ENCODE measurements around the gene SRRD.

The SRRD gene

GRCh38 chr22:26460202-26460601, 23.5 kb upstream of the SRRD start:
- no peak for DNase-seq (ENCODE audit: insufficient read length)
- no peak for FAIRE-seq
- no peak for TF ChIP-seq TAF1 (IDR thresholded peaks at IDR 0.05; ENCODE audit: borderline replicate concordance, low read depth, low read length)

- DNase-seq (ENCODE audit: insufficient read length), result no peak
Observed at GRCh38 chr22:26461188-26461810, 22.4 kb upstream of the SRRD start.

GRCh38 chr22:26462051-26462450, 21.6 kb upstream of the SRRD start:
- no peak for TF ChIP-seq TAF1 (IDR thresholded peaks at IDR 0.05; ENCODE audit: borderline replicate concordance, low read depth, low read length)
- no peak for TF ChIP-seq POLR2A (IDR thresholded peaks at IDR 0.05; ENCODE audit: low read depth, low read length)
- no peak for TF ChIP-seq POLR2AphosphoS5 (IDR thresholded peaks at IDR 0.05; ENCODE audit: low read depth, low read length)
- FAIRE-seq, result no peak
- no peak for DNase-seq (ENCODE audit: insufficient read length)

More at GRCh38 chr22:26461188-26461810, 22.4 kb upstream of the SRRD start:
- TF ChIP-seq POLR2AphosphoS5 (IDR thresholded peaks at IDR 0.05; ENCODE audit: low read depth, low read length), result no peak
- no peak for TF ChIP-seq TAF1 (IDR thresholded peaks at IDR 0.05; ENCODE audit: borderline replicate concordance, low read depth, low read length)
- TF ChIP-seq POLR2A (IDR thresholded peaks at IDR 0.05; ENCODE audit: low read depth, low read length), result no peak
- peak; percentile 91 for FAIRE-seq

GRCh38 chr22:26462641-26463040, 21.0 kb upstream of the SRRD start:
- DNase-seq (ENCODE audit: insufficient read length) (no peak), FAIRE-seq (no peak)
- TF ChIP-seq POLR2A (IDR thresholded peaks at IDR 0.05; ENCODE audit: low read depth, low read length), result no peak
- no peak for TF ChIP-seq TAF1 (IDR thresholded peaks at IDR 0.05; ENCODE audit: borderline replicate concordance, low read depth, low read length)
- no peak for TF ChIP-seq POLR2AphosphoS5 (IDR thresholded peaks at IDR 0.05; ENCODE audit: low read depth, low read length)

- TF ChIP-seq POLR2AphosphoS5 (IDR thresholded peaks at IDR 0.05; ENCODE audit: low read depth, low read length) (no peak), TAF1 (IDR thresholded peaks at IDR 0.05; ENCODE audit: borderline replicate concordance, low read depth, low read length) (no peak), POLR2A (IDR thresholded peaks at IDR 0.05; ENCODE audit: low read depth, low read length) (no peak)
- FAIRE-seq (no peak), DNase-seq (ENCODE audit: insufficient read length) (no peak)
Observed at GRCh38 chr22:26463101-26463661, 20.5 kb upstream of the SRRD start.

GRCh38 chr22:26463688-26464087, 20.0 kb upstream of the SRRD start:
- DNase-seq (ENCODE audit: insufficient read length) (no peak), FAIRE-seq (no peak)
- TF ChIP-seq POLR2AphosphoS5 (IDR thresholded peaks at IDR 0.05; ENCODE audit: low read depth, low read length), result no peak
- no peak for TF ChIP-seq TAF1 (IDR thresholded peaks at IDR 0.05; ENCODE audit: borderline replicate concordance, low read depth, low read length)
- no peak for TF ChIP-seq POLR2A (IDR thresholded peaks at IDR 0.05; ENCODE audit: low read depth, low read length)

GRCh38 chr22:26464312-26464711, 19.4 kb upstream of the SRRD start:
- TF ChIP-seq POLR2AphosphoS5 (IDR thresholded peaks at IDR 0.05; ENCODE audit: low read depth, low read length) (no peak), POLR2A (IDR thresholded peaks at IDR 0.05; ENCODE audit: low read depth, low read length) (no peak)
- FAIRE-seq (no peak), DNase-seq (ENCODE audit: insufficient read length) (no peak)

- no peak for DNase-seq (ENCODE audit: insufficient read length)
- no peak for FAIRE-seq
- TF ChIP-seq TAF1 (IDR thresholded peaks at IDR 0.05; ENCODE audit: borderline replicate concordance, low read depth, low read length) (no peak), POLR2AphosphoS5 (IDR thresholded peaks at IDR 0.05; ENCODE audit: low read depth, low read length) (no peak), POLR2A (IDR thresholded peaks at IDR 0.05; ENCODE audit: low read depth, low read length) (no peak)
Observed at GRCh38 chr22:26466196-26466595, 17.5 kb upstream of the SRRD start.

- DNase-seq (ENCODE audit: insufficient read length), result no peak
- no peak for TF ChIP-seq POLR2AphosphoS5 (IDR thresholded peaks at IDR 0.05; ENCODE audit: low read depth, low read length)
- no peak for TF ChIP-seq TAF1 (IDR thresholded peaks at IDR 0.05; ENCODE audit: borderline replicate concordance, low read depth, low read length)
- TF ChIP-seq POLR2A (IDR thresholded peaks at IDR 0.05; ENCODE audit: low read depth, low read length), result no peak
- no peak for FAIRE-seq
Observed at GRCh38 chr22:26470807-26471206, 12.9 kb upstream of the SRRD start.

- DNase-seq (ENCODE audit: insufficient read length), result no peak
- TF ChIP-seq POLR2AphosphoS5 (IDR thresholded peaks at IDR 0.05; ENCODE audit: low read depth, low read length) (no peak), TAF1 (IDR thresholded peaks at IDR 0.05; ENCODE audit: borderline replicate concordance, low read depth, low read length) (no peak), POLR2A (IDR thresholded peaks at IDR 0.05; ENCODE audit: low read depth, low read length) (no peak)
- FAIRE-seq, result no peak
Observed at GRCh38 chr22:26471522-26471921, 12.2 kb upstream of the SRRD start.

GRCh38 chr22:26474682-26475081, 9.0 kb upstream of the SRRD start:
- TF ChIP-seq POLR2A (IDR thresholded peaks at IDR 0.05; ENCODE audit: low read depth, low read length) (no peak), POLR2AphosphoS5 (IDR thresholded peaks at IDR 0.05; ENCODE audit: low read depth, low read length) (no peak), TAF1 (IDR thresholded peaks at IDR 0.05; ENCODE audit: borderline replicate concordance, low read depth, low read length) (no peak)
- no peak for DNase-seq (ENCODE audit: insufficient read length)
- FAIRE-seq, result peak; percentile 53

- FAIRE-seq (no peak), DNase-seq (ENCODE audit: insufficient read length) (no peak)
- TF ChIP-seq TAF1 (IDR thresholded peaks at IDR 0.05; ENCODE audit: borderline replicate concordance, low read depth, low read length) (no peak), POLR2A (IDR thresholded peaks at IDR 0.05; ENCODE audit: low read depth, low read length) (no peak), POLR2AphosphoS5 (IDR thresholded peaks at IDR 0.05; ENCODE audit: low read depth, low read length) (no peak)
Observed at GRCh38 chr22:26476705-26477340, 6.9 kb upstream of the SRRD start.
